D721Med (cell line): ENCODE measurements around the gene FIGNL2.

Source experiments
- DNase-seq: peaks from one replicate; pipeline ENCODE4 v3.0.0; 2011; ENCODE audit warnings: low spot score; ENCODE audit not compliant: insufficient read length
- FAIRE-seq: peaks from 2 replicates; lab custom pipeline; 2011; peaks lifted over from hg19 to GRCh38; lab: Jason Lieb, UNC
- CTCF ChIP-seq: IDR thresholded peaks from 2 replicates; pipeline ENCODE4 v1.5.1; 2012; ENCODE audit warnings: mild to moderate bottlenecking, control low read depth; ENCODE audit not compliant: insufficient read depth; ENCODE audit errors: missing control alignments

The FIGNL2 gene

GRCh38 chr12:51869496-51869865 lies 21.0 kb upstream of the FIGNL2 start:
- DNase-seq = no peak
- TF ChIP-seq CTCF = no peak
- FAIRE-seq = no peak

- DNase-seq (peak; percentile 53), FAIRE-seq (no peak)
- TF ChIP-seq CTCF = no peak
These were observed 20.4 kb upstream of the FIGNL2 start for GRCh38 chr12:51868821-51869495.

- DNase-seq (no peak), FAIRE-seq (no peak)
- TF ChIP-seq CTCF = no peak
These were observed 19.4 kb upstream of the FIGNL2 start for GRCh38 chr12:51867796-51868428.

GRCh38 chr12:51867371-51867770 lies 18.9 kb upstream of the FIGNL2 start:
- DNase-seq (no peak), FAIRE-seq (no peak)
- no peak for TF ChIP-seq CTCF

GRCh38 chr12:51866762-51867161 lies 18.2 kb upstream of the FIGNL2 start:
- DNase-seq (no peak), FAIRE-seq (no peak)
- TF ChIP-seq CTCF = no peak

GRCh38 chr12:51866324-51866723 lies 17.8 kb upstream of the FIGNL2 start:
- TF ChIP-seq CTCF = no peak
- FAIRE-seq (no peak), DNase-seq (no peak)

GRCh38 chr12:51865757-51866270 lies 17.3 kb upstream of the FIGNL2 start:
- DNase-seq (no peak), FAIRE-seq (no peak)
- no peak for TF ChIP-seq CTCF
